ENCODE data around the gene FAM9A.

The FAM9A gene

DNA sequence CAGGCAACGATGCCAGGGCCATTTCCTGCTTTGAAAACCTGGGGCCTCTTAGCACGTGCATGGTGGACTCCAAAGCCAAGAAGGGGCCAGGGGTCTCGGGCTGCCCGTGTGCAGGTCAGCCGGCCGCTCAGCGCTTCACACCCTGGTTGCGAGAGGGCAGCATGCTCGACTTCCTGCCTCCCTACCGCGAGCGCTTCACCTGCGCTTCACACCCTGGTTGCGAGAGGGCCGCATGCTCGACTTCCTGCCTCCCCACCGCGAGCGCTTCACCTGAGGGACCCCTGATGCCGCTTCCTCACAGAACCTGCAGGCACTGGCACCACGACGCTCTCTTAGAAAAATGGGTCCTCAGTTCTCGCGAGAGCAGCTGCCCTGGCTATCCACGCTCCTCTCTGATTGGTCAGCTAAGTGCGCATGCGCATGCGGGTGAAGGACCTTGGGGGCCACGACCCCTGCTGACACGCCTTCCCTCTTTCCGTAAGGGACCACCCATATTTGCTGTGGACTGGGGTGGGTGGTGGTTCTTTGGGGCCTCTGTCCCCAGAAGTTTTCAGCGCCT is at the start of gene FAM9A:
Gene FAM9A, minus strand, starts transcription at position 343 of the 559 bp plus-strand sequence. CDS start 1,212 bp downstream, outside the sequence.
- no peak for DNase-seq
- TF ChIP-seq POLR2A (IDR thresholded peaks at IDR 0.05; ENCODE audit: low read length) (no peak), GATA1 (IDR thresholded peaks at IDR 0.05; ENCODE audit: low read depth, low read length) (no peak)

DNA sequence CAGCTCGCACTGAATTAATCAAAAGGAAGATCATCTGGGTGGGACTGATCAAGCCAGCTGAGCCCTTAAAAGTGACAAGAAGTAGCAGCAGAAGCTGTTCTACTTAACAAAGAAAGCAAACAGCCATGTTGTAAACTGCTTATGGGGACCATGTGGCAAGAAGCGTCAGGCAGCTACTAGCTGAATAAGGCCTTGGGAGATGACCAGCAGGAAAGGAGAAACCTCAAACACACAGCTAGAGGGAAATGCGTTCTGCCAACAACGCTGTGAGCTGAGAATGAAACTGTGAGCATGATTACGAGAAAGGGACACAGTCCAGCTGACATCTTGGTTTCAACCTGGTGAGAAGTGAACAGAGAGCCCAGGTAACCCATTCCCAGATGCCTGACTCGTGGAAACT is 49.3 kb upstream of the FAM9A start:
- TF ChIP-seq GATA1 (IDR thresholded peaks at IDR 0.05; ENCODE audit: low read depth, low read length): no peak
- no peak for TF ChIP-seq POLR2A (IDR thresholded peaks at IDR 0.05; ENCODE audit: low read length)
- no peak for DNase-seq

DNA sequence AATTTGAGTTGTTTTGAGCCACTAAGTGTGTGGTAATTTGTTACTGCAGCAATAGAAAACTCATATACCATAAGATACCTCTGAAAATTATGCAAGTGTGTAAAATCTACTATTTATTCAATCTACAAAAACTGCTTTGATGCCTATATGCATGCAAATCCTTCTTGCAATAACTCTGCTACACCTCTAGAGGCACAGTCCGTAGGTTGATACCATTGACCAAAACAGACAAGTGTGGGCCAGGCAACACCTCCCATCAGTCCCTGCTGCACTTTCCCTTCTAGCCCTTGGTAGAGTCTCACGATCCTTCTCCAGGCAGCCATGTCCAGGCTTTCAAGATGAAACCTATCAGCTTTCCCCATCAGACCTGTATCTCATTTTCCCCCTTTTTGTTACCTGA is 48.8 kb upstream of the FAM9A start:
- TF ChIP-seq GATA1 (IDR thresholded peaks at IDR 0.05; ENCODE audit: low read depth, low read length) (no peak), POLR2A (IDR thresholded peaks at IDR 0.05; ENCODE audit: low read length) (no peak)

DNA sequence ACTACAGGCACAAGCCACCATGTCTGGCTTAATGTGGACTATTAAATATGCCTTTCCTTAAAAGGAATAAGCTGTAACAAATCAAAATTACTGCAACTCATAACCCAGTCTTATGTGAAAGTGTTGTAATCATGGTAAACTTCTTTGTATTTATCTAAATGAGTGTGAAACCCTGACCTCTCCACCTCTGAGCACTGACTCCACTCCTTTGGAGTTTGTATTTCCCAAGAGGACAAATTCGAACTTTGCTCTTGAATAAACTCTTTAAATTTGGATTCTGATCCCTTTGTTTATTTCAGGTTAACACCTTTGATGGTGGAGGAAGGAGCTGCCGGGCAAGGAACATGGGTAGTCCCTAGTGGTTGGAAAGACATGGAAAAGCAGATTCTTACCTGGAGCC is 48.3 kb upstream of the FAM9A start:
- DNase-seq: no peak
- TF ChIP-seq GATA1 (IDR thresholded peaks at IDR 0.05; ENCODE audit: low read depth, low read length): no peak
- no peak for TF ChIP-seq POLR2A (IDR thresholded peaks at IDR 0.05; ENCODE audit: low read length)

More for the DNA sequence above, 48.8 kb upstream of the FAM9A start:
- no peak for DNase-seq

DNA sequence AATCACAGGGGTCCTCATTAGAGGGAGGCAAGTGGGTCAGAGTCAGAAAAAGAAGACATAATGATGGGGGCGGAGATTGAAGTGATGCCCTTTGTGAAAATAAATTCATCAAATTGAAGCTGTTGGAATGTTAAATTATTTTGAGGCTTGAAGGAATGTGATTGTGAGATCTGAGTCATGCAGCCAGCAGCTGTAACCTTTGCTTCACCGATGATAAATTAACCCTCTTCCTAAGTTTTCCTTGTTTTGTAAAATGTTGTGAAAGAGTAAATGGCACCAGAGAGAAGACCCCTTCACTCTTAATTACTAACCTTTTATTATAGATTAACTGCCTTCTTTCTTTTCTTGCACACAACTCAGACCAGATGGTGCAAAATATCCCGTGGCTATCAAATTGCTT is 47.7 kb upstream of the FAM9A start:
- TF ChIP-seq GATA1 (IDR thresholded peaks at IDR 0.05; ENCODE audit: low read depth, low read length) (no peak), POLR2A (IDR thresholded peaks at IDR 0.05; ENCODE audit: low read length) (no peak)
- DNase-seq: no peak

DNA sequence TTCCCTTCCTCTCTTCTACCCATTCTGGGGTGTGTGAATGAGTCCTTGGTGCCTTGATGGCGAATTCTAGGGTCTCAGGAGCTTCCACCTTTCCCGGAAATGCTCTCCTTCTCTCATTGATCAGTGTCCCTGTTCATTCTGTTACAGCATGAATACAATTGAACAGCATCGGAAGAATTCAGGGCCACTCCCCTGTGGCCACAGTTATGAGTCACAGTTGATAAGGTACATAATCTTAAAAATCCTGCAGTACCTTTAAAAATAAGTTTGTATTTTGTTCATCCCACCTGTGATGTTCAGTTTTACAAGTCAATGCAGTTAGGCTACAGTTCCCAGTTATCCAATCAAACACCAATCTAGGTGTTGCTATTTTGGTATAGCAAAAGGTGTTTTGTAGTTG is 47.3 kb upstream of the FAM9A start:
- no peak for TF ChIP-seq GATA1 (IDR thresholded peaks at IDR 0.05; ENCODE audit: low read depth, low read length)
- TF ChIP-seq POLR2A (IDR thresholded peaks at IDR 0.05; ENCODE audit: low read length): no peak
- DNase-seq: no peak

DNA sequence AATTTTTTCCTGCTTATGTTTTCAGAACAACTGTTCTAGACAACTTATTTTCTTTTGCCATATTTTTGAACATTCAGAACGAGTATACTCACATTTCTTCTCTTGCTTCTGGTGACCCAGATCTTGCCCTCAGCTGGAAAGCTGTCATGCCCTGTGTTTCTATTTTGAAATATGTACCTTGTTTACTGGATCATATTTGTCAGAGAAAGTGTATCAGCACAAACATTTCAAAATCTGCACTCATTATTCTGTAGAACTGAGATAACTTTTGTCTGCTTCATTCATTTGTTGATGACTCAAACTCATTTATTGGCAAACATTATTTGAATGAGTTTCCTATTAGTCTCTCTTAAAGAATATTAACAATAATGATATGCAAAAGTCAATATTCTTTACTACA is 46.2 kb upstream of the FAM9A start:
- TF ChIP-seq GATA1 (IDR thresholded peaks at IDR 0.05; ENCODE audit: low read depth, low read length) (no peak), POLR2A (IDR thresholded peaks at IDR 0.05; ENCODE audit: low read length) (no peak)
- DNase-seq: no peak

DNA sequence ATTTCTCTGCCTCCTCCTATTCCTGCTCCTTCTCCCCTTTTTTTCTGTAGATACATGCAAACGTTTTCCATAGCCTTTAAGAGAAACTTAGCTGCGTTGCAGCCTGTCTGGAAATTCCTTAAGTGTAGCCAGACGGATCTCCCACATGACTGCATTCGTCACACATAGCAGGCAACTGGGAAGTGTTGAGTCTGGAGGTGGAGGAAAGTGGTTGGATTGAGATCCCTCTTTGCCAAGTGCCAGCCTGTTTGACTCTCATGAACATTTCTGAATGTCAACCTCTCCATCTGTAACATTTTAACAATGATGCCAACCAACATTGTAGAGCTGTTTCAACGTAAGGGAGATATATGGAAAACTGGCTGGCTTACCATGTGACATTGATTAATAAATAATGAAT is 45.1 kb upstream of the FAM9A start:
- TF ChIP-seq POLR2A (IDR thresholded peaks at IDR 0.05; ENCODE audit: low read length) (no peak), GATA1 (IDR thresholded peaks at IDR 0.05; ENCODE audit: low read depth, low read length) (no peak)
- no peak for DNase-seq

DNA sequence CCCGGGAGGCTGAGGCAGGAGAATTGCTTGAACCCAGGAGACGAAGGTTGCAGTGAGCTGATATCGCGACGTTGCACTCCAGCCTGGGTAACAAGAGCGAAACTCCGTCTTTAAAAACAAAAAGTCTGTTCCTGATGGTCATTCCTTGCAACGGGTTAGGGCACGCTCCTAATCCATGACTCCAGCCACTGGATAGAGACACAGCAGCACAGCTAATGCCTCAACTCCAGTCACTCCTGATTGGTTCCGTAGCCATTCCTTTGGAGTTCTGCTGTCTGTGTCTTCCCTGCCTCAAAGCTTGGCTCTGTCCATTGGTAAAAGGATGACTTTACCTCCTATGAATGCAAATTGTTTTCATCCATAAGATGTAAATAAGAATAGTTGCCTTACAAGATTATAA is 44.3 kb upstream of the FAM9A start:
- no peak for DNase-seq
- TF ChIP-seq GATA1 (IDR thresholded peaks at IDR 0.05; ENCODE audit: low read depth, low read length) (no peak), POLR2A (IDR thresholded peaks at IDR 0.05; ENCODE audit: low read length) (no peak)

DNA sequence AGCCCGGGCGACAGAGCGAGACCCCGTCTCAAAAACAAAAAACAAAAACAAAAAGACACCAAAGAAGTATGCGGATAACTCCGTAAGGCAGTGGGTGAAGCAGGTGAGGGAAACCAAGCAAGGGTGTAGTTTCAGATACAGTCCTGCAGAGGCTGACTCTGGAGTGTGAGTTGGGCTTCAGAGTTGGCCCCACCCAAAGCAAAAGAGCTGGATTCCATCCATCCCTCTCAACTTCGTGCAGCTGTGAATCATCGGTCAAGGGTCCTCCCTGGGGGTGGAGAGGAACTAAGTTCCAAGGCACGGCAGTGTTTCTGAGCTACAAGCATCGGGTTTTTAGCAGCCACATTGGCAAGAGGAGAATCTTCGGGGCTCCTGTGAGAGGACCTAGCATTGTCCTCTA is 43.9 kb upstream of the FAM9A start:
- TF ChIP-seq POLR2A (IDR thresholded peaks at IDR 0.05; ENCODE audit: low read length) (no peak), GATA1 (IDR thresholded peaks at IDR 0.05; ENCODE audit: low read depth, low read length) (no peak)
- no peak for DNase-seq

DNA sequence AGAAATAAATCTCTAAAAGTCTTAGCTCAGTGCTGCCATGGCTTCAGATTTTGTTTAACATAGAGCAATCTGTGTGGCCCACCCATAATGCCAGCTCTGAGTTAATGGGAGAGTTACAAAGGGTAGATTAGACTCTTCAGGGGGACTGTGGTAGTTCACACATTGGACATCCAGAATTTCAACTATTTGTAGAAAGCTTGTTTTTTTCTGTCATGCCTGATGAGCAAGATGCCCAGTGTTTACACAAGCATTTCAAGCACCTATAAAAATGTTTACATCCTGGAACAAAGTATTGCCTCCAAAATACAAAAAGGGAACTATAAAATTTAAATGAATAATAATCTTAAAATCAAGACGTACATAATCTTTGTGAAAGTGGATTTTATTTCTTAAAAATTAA is 43.0 kb upstream of the FAM9A start:
- TF ChIP-seq POLR2A (IDR thresholded peaks at IDR 0.05; ENCODE audit: low read length) (no peak), GATA1 (IDR thresholded peaks at IDR 0.05; ENCODE audit: low read depth, low read length) (no peak)
- no peak for DNase-seq

DNA sequence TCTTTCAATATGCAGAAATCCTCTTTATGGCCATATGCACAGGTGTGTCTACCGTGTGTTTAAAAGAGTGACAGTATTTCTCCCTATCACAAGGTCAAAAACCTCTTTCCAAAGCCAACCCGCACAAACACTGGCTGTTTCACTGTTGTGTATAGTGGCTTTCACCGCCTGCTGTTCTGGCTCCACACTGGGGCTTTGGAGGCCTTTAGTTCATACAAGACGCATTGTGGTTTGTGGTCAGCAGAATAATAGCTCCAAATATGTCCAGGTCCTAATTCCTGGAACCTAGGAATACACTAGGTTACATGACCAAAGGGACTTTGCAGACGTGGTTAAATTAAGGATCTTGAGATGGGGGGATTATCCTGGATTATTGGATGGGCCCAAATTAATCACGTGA is 40.7 kb upstream of the FAM9A start:
- DNase-seq: no peak
- TF ChIP-seq GATA1 (IDR thresholded peaks at IDR 0.05; ENCODE audit: low read depth, low read length) (no peak), POLR2A (IDR thresholded peaks at IDR 0.05; ENCODE audit: low read length) (no peak)

DNA sequence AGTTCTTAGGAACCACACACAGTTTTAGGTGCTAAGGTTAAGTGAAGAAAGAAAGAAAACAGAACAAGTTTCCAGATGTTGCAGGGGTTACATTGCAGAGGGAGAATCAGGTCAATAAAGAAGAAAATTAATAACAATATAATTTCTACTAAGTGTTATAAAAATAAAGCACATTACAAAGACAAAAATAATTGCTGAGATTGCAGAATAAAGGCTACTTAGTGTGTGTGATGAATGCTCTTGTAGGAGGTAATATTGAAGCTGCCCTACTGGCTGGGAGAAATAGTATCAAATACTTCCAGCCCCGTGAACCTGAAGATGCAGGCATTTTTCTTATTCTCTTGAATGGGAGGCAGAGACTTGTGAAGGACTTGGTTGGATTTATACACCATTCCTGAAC is 33.2 kb upstream of the FAM9A start:
- DNase-seq: no peak
- TF ChIP-seq GATA1 (IDR thresholded peaks at IDR 0.05; ENCODE audit: low read depth, low read length): no peak

DNA sequence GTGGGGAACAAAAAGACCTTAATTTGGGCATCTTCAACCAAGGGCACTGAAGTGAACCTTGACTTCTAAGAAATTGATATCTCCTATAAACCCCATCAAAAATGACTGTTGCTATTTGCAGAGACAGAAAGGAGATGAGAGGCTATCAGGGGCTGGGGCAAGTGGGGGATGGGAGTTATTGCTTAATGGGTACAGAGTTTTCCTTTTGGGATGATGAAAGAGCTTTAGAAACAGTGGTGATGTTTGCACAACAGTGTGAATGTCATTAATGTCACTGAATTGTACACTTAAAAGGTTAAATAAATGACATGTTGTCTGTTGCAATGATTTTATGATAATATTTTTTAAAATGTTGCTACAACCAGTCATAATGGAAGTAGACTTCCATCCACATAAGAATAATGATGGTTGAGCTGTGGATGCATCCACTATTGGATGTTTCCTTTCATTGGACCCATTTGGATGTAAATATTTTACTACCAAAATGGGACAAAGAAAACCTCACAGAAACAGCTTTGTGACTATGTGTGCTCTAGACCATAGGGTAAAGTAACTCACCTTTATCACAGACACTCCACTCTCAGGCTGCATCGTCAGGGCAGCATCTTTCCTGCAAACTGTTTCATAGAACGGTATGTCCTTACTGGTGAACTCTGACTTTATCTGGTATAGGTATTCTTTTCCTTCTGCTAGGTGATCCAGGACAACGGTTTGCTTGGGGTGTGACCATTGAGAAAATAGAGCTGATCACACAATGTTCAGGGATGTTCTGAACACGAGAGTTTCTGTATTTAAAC is 31.6 kb upstream of the FAM9A start:
- DNase-seq: no peak
- TF ChIP-seq POLR2A (IDR thresholded peaks at IDR 0.05; ENCODE audit: low read length) (no peak), GATA1 (IDR thresholded peaks at IDR 0.05; ENCODE audit: low read depth, low read length) (no peak)

DNA sequence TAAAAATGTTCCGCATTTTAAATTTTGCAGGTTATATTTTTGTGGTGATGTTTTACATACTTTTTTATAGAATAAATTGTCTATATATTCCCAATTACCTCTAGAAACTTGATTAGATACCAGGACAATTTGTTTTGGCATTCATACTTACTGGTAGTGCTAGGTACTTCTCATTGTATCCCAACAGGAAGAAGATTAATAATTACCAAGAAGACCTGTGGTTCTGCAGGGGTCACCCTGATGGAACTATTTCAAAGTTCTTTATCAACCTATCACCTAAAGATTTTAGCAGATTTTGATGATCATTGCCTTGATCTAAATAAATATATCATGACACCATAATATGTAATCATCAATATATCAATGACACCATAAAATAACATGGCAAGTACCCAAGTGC is 22.5 kb upstream of the FAM9A start:
- TF ChIP-seq POLR2A (IDR thresholded peaks at IDR 0.05; ENCODE audit: low read length) (no peak), GATA1 (IDR thresholded peaks at IDR 0.05; ENCODE audit: low read depth, low read length) (no peak)
- DNase-seq: no peak
